BLaER1 treated with 17β-estradiol and CSF1 and Interleukin-3, amounts not matched to agents 10 nM and 100 nM (cell line): ENCODE measurements around the gene DNAH7.

Experiments used
- H3K27ac ChIP-seq, 11 experiments: shearing (Covaris generic); formaldehyde crosslinking; 2 replicates each; pipeline ENCODE4 v1.8.1; 2022
- H3K27me3 ChIP-seq, 11 experiments: shearing (Covaris generic); formaldehyde crosslinking; 2 replicates each; pipeline ENCODE4 v1.8.1; 2022
- H3K36me3 ChIP-seq, 11 experiments: shearing (Covaris generic); formaldehyde crosslinking; 2 replicates each; pipeline ENCODE4 v1.8.1; 2022
- H3K4me1 ChIP-seq, 10 experiments: shearing (Covaris generic); formaldehyde crosslinking; 2 replicates each; pipeline ENCODE4 v1.8.1; 2022
- H3K4me2 ChIP-seq, 11 experiments: shearing (Covaris generic); formaldehyde crosslinking; 2 replicates each; pipeline ENCODE4 v1.8.1; 2022
- H3K4me3 ChIP-seq, 10 experiments: shearing (Covaris generic); formaldehyde crosslinking; 2 replicates each; pipeline ENCODE4 v1.8.1; 2022
- H3K9ac ChIP-seq, 11 experiments: shearing (Covaris generic); formaldehyde crosslinking; 2 replicates each; pipeline ENCODE4 v1.8.1; 2022
- H3K9me3 ChIP-seq, 11 experiments: shearing (Covaris generic); formaldehyde crosslinking; replicated peaks in 1 of 11; 2 replicates each; pipeline ENCODE4 v1.8.1; 2022
- H4K20me1 ChIP-seq, 11 experiments: shearing (Covaris generic); formaldehyde crosslinking; 2 replicates each; pipeline ENCODE4 v1.8.1; 2022
- Cebpa-rat ChIP-seq, 11 experiments: shearing (Covaris generic); IDR thresholded peaks; 2 replicates each; pipeline ENCODE4 v1.8.1; 2022

DNAH7 gene

GRCh38 chr2:195820373-195820772, 248.3 kb downstream of the DNAH7 start:
- peak overlapping the region in 4 of 11 experiments; percentile 0 to 55 (median 24); a peak in 4 of 22 replicates for H3K4me2 ChIP-seq
- H3K4me3 ChIP-seq: no peak overlapping the region
- TF ChIP-seq Cebpa-rat (IDR thresholded peaks at IDR 0.05): no peak
- H3K9me3 ChIP-seq: no peaks in the 10 kb centered on the region
- H3K9ac ChIP-seq: no peak overlapping the region
- no peak overlapping the region for H3K27ac ChIP-seq
- H4K20me1 ChIP-seq: no peaks in the 10 kb centered on the region
- peaks cover 0 to 20% (median 0%) of the 10 kb centered on the region in 10 experiments; a peak in 6 of 20 replicates for H3K4me1 ChIP-seq
- no peaks in the 10 kb centered on the region for H3K27me3 ChIP-seq
- H3K36me3 ChIP-seq: no peaks in the 10 kb centered on the region

- Histone ChIP-seq H3K4me2 (peak overlapping the region in 1 of 11 experiments; percentile 55; a peak in 1 of 22 replicates), H4K20me1 (no peaks in the 10 kb centered on the region), H3K27me3 (no peaks in the 10 kb centered on the region), H3K9me3 (no peaks in the 10 kb centered on the region), H3K4me3 (no peak overlapping the region), H3K4me1 (peaks cover 0 to 20% (median 0%) of the 10 kb centered on the region in 10 experiments; a peak in 6 of 20 replicates), H3K9ac (no peak overlapping the region), H3K36me3 (no peaks in the 10 kb centered on the region), H3K27ac (no peak overlapping the region)
- TF ChIP-seq Cebpa-rat (IDR thresholded peaks at IDR 0.05): no peak
Measured at GRCh38 chr2:195819276-195819675, 249.4 kb downstream of the DNAH7 start.

GRCh38 chr2:195818526-195818925, 250.1 kb downstream of the DNAH7 start:
- Histone ChIP-seq H3K27ac (no peak overlapping the region), H3K9me3 (no peaks in the 10 kb centered on the region), H3K36me3 (no peaks in the 10 kb centered on the region), H3K4me2 (no peak overlapping the region), H4K20me1 (no peaks in the 10 kb centered on the region), H3K27me3 (no peaks in the 10 kb centered on the region), H3K4me3 (no peak overlapping the region), H3K4me1 (peaks cover 0 to 20% (median 0%) of the 10 kb centered on the region in 10 experiments; a peak in 6 of 20 replicates), H3K9ac (no peak overlapping the region)
- TF ChIP-seq Cebpa-rat (IDR thresholded peaks at IDR 0.05): no peak

GRCh38 chr2:195818106-195818505, 250.5 kb downstream of the DNAH7 start:
- H3K27ac ChIP-seq: no peak overlapping the region
- no peaks in the 10 kb centered on the region for H3K36me3 ChIP-seq
- H3K4me1 ChIP-seq: peaks cover 0 to 20% (median 0%) of the 10 kb centered on the region in 10 experiments; a peak in 6 of 20 replicates
- H3K27me3 ChIP-seq: no peaks in the 10 kb centered on the region
- H3K4me3 ChIP-seq: no peak overlapping the region
- H3K4me2 ChIP-seq: no peak overlapping the region
- no peaks in the 10 kb centered on the region for H4K20me1 ChIP-seq
- no peak for TF ChIP-seq Cebpa-rat (IDR thresholded peaks at IDR 0.05)
- no peaks in the 10 kb centered on the region for H3K9me3 ChIP-seq
- no peak overlapping the region for H3K9ac ChIP-seq

- no peaks in the 10 kb centered on the region for H3K27me3 ChIP-seq
- peaks cover 0 to 7% (median 0%) of the 10 kb centered on the region in 10 experiments; a peak in 6 of 20 replicates for H3K4me1 ChIP-seq
- no peak overlapping the region for H3K27ac ChIP-seq
- no peak overlapping the region for H3K9ac ChIP-seq
- no peak for TF ChIP-seq Cebpa-rat (IDR thresholded peaks at IDR 0.05)
- H3K4me2 ChIP-seq: no peak overlapping the region
- H3K9me3 ChIP-seq: no peaks in the 10 kb centered on the region
- no peak overlapping the region for H3K4me3 ChIP-seq
- H4K20me1 ChIP-seq: no peaks in the 10 kb centered on the region
- H3K36me3 ChIP-seq: no peaks in the 10 kb centered on the region
Measured at GRCh38 chr2:195815083-195815482, 253.6 kb downstream of the DNAH7 start.

GRCh38 chr2:195813421-195813820, 255.2 kb downstream of the DNAH7 start:
- no peak for TF ChIP-seq Cebpa-rat (IDR thresholded peaks at IDR 0.05)

GRCh38 chr2:195810340-195811098, 258.1 kb downstream of the DNAH7 start:
- Histone ChIP-seq H3K27ac (no peak overlapping the region), H4K20me1 (no peaks in the 10 kb centered on the region), H3K9ac (no peak overlapping the region), H3K36me3 (no peaks in the 10 kb centered on the region), H3K4me3 (no peak overlapping the region), H3K4me2 (no peak overlapping the region), H3K4me1 (no peaks in the 10 kb centered on the region), H3K27me3 (no peaks in the 10 kb centered on the region), H3K9me3 (no peaks in the 10 kb centered on the region)
- no peak for TF ChIP-seq Cebpa-rat (IDR thresholded peaks at IDR 0.05)

More at GRCh38 chr2:195813421-195813820, 255.2 kb downstream of the DNAH7 start:
- Histone ChIP-seq H3K4me2 (no peak overlapping the region), H3K27me3 (no peaks in the 10 kb centered on the region), H3K4me3 (no peak overlapping the region), H4K20me1 (no peaks in the 10 kb centered on the region), H3K27ac (no peak overlapping the region), H3K4me1 (no peaks in the 10 kb centered on the region), H3K9me3 (no peaks in the 10 kb centered on the region), H3K9ac (no peak overlapping the region), H3K36me3 (no peaks in the 10 kb centered on the region)

- H3K9me3 ChIP-seq: no peaks in the 10 kb centered on the region
- no peak overlapping the region for H3K4me2 ChIP-seq
- TF ChIP-seq Cebpa-rat (IDR thresholded peaks at IDR 0.05): no peak
- H4K20me1 ChIP-seq: no peaks in the 10 kb centered on the region
- H3K4me1 ChIP-seq: no peaks in the 10 kb centered on the region
- no peak overlapping the region for H3K9ac ChIP-seq
- H3K27me3 ChIP-seq: no peaks in the 10 kb centered on the region
- H3K27ac ChIP-seq: no peak overlapping the region
- H3K4me3 ChIP-seq: no peak overlapping the region
- no peaks in the 10 kb centered on the region for H3K36me3 ChIP-seq
Measured at GRCh38 chr2:195808189-195808588, 260.4 kb downstream of the DNAH7 start.

- H3K36me3 ChIP-seq: no peaks in the 10 kb centered on the region
- H3K27ac ChIP-seq: no peak overlapping the region
- H3K27me3 ChIP-seq: no peaks in the 10 kb centered on the region
- H3K4me3 ChIP-seq: no peak overlapping the region
- no peaks in the 10 kb centered on the region for H3K9me3 ChIP-seq
- no peaks in the 10 kb centered on the region for H3K4me1 ChIP-seq
- H3K9ac ChIP-seq: no peak overlapping the region
- no peak overlapping the region for H3K4me2 ChIP-seq
- H4K20me1 ChIP-seq: no peaks in the 10 kb centered on the region
- no peak for TF ChIP-seq Cebpa-rat (IDR thresholded peaks at IDR 0.05)
Measured at GRCh38 chr2:195805283-195805976, 263.2 kb downstream of the DNAH7 start.
